HEK293 (cell line): ENCODE measurements around the gene ZNF385C.

Source experiments
- CTCF ChIA-PET: fragments of 350-600 bp; formaldehyde crosslinking; extraction: SDS; loops from one replicate; lab custom pipeline; 2021; ENCODE audit warnings: antibody characterized with exemption; lab: Yijun Ruan, JAX
- POLR2A ChIA-PET: fragments of 300-600 bp; formaldehyde crosslinking; extraction: SDS; loops from one replicate; lab custom pipeline; 2020; ENCODE audit warnings: antibody characterized with exemption, inconsistent platforms; lab: Yijun Ruan, JAX
- H3K27ac ChIP-seq: fragments of 200-500 bp; sonication (Bioruptor generic); 2 replicates; pipeline ENCODE4 v1.5.1; 2014; ENCODE audit warnings: low read depth, low read length, control low read depth, inconsistent platforms; ENCODE audit errors: extremely low read depth
- H3K36me3 ChIP-seq, 2 experiments: fragments of 200-500 bp in 1 of 2; sonication (Bioruptor generic) in 1 of 2; 1 replicate in 1 of 2; 2 replicates in 1 of 2; pipeline ENCODE4 v1.5.1; 2014 to 2017; ENCODE audit warnings: inconsistent platforms in 2 of 2, low read length in 2 of 2; ENCODE audit not compliant: control insufficient read depth in 2 of 2, insufficient read depth in 1 of 2
- H3K4me1 ChIP-seq: fragments of 200-500 bp; sonication (Bioruptor generic); 2 replicates; pipeline ENCODE4 v1.5.1; 2014; ENCODE audit warnings: mild to moderate bottlenecking, low read length, inconsistent platforms; ENCODE audit not compliant: control insufficient read depth, insufficient read depth
- H3K4me3 ChIP-seq: 2 replicates; pipeline ENCODE4 v1.5.1; 2011; ENCODE audit warnings: low read depth, mild to moderate bottlenecking, control low read depth, low read length, moderate library complexity
- H3K9me3 ChIP-seq: fragments of 200-500 bp; sonication (Bioruptor generic); 2 replicates; pipeline ENCODE4 v1.5.1; 2014; ENCODE audit warnings: low read depth, low read length, inconsistent platforms; ENCODE audit not compliant: control insufficient read depth, insufficient read depth
- GLIS1 ChIP-seq: fragments of 450-650 bp; formaldehyde crosslinking; IDR thresholded peaks from 2 replicates; pipeline ENCODE4 v1.5.1; 2016; ENCODE audit warnings: missing biosample characterization, missing genetic modification characterization
- GLIS2 ChIP-seq: fragments of 450-650 bp; formaldehyde crosslinking; IDR thresholded peaks from 2 replicates; pipeline ENCODE4 v1.5.1; 2016; ENCODE audit warnings: missing biosample characterization, missing genetic modification characterization
- HOXC10 ChIP-seq: sonication (generic); formaldehyde crosslinking; IDR thresholded peaks from 2 replicates; pipeline ENCODE4 v1.8.1; 2023; ENCODE audit warnings: mild to moderate bottlenecking, missing genetic modification reagents
- YY1 ChIP-seq: fragments of 450-650 bp; formaldehyde crosslinking; IDR thresholded peaks from 2 replicates; pipeline ENCODE4 v1.5.1; 2018; ENCODE audit warnings: missing biosample characterization, missing genetic modification characterization
- ZBTB20 ChIP-seq: fragments of 450-650 bp; formaldehyde crosslinking; IDR thresholded peaks from 2 replicates; pipeline ENCODE4 v1.5.1; 2016; ENCODE audit warnings: missing biosample characterization, missing genetic modification characterization
- ZNF121 ChIP-seq: fragments of 450-650 bp; formaldehyde crosslinking; IDR thresholded peaks from 2 replicates; pipeline ENCODE4 v1.5.1; 2016; ENCODE audit warnings: missing biosample characterization, missing genetic modification characterization
- ZNF335 ChIP-seq: fragments of 450-650 bp; formaldehyde crosslinking; conservative IDR thresholded peaks from 2 replicates; pipeline ENCODE4 v1.5.1; 2016; ENCODE audit warnings: missing biosample characterization, missing genetic modification characterization
- ZNF660 ChIP-seq: fragments of 450-650 bp; IDR thresholded peaks from 2 replicates; pipeline ENCODE4 v1.5.1; 2018; ENCODE audit warnings: missing biosample characterization, mild to moderate bottlenecking, missing genetic modification characterization
- TF ChIP-seq, protein P1 (sequence below): fragments of 450-650 bp; formaldehyde crosslinking; IDR thresholded peaks from 2 replicates; pipeline ENCODE4 v1.5.1; 2016; ENCODE audit warnings: missing biosample characterization, missing genetic modification characterization, borderline replicate concordance
- TF ChIP-seq, protein P2 (sequence below): fragments of 450-650 bp; formaldehyde crosslinking; IDR thresholded peaks from 2 replicates; pipeline ENCODE4 v1.5.1; 2017; ENCODE audit warnings: missing biosample characterization, missing genetic modification characterization
- TF ChIP-seq, protein P3 (sequence below): fragments of 450-650 bp; formaldehyde crosslinking; IDR thresholded peaks from 2 replicates; pipeline ENCODE4 v1.5.1; 2016; ENCODE audit warnings: missing biosample characterization, missing genetic modification characterization
- TF ChIP-seq, protein P4 (sequence below): fragments of 450-650 bp; formaldehyde crosslinking; IDR thresholded peaks from 2 replicates; pipeline ENCODE4 v1.5.1; 2016; ENCODE audit warnings: missing biosample characterization, missing genetic modification characterization
- TF ChIP-seq, protein P5 (sequence below): fragments of 450-650 bp; formaldehyde crosslinking; IDR thresholded peaks from 2 replicates; pipeline ENCODE4 v1.5.1; 2016; ENCODE audit warnings: missing biosample characterization, missing genetic modification characterization
- TF ChIP-seq, protein P6 (sequence below): fragments of 450-650 bp; formaldehyde crosslinking; IDR thresholded peaks from 2 replicates; pipeline ENCODE4 v1.5.1; 2016; ENCODE audit warnings: missing biosample characterization, missing genetic modification characterization, borderline replicate concordance

ZNF385C gene

DNA sequence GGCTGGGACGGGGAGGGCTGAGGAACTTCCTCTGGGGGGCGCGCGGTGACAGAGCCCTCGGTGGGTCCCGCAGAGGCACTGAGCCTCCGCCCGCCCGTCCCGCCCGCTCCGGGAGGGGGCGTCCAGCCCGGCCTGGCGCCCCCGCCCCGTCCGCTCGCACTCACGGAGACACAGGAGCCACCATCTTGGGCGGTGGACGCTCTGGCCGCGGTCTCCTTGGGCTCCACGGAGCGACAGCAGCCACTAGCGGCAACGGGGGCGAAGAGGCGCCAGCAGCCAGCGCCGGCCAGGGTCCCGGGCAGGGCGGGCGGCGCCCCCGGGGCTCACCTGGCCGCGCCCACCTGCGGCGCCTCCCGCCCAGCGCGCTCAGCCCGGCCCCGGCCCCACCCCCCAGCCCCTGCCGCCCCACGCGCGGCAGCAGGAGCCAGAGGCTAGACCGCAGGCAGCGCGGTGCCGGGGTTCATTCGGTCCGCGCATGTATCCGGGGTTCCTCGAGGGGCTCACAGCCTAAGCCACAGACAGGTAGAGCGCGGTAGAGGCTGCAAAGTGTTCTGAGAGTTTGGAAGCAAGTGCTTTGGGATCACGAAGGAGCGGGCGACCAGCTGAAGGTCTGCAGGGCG lies 47.8 kb downstream of the ZNF385C start, which contains the start of gene C17orf113 (continued):
- TF ChIP-seq, protein P1, sequence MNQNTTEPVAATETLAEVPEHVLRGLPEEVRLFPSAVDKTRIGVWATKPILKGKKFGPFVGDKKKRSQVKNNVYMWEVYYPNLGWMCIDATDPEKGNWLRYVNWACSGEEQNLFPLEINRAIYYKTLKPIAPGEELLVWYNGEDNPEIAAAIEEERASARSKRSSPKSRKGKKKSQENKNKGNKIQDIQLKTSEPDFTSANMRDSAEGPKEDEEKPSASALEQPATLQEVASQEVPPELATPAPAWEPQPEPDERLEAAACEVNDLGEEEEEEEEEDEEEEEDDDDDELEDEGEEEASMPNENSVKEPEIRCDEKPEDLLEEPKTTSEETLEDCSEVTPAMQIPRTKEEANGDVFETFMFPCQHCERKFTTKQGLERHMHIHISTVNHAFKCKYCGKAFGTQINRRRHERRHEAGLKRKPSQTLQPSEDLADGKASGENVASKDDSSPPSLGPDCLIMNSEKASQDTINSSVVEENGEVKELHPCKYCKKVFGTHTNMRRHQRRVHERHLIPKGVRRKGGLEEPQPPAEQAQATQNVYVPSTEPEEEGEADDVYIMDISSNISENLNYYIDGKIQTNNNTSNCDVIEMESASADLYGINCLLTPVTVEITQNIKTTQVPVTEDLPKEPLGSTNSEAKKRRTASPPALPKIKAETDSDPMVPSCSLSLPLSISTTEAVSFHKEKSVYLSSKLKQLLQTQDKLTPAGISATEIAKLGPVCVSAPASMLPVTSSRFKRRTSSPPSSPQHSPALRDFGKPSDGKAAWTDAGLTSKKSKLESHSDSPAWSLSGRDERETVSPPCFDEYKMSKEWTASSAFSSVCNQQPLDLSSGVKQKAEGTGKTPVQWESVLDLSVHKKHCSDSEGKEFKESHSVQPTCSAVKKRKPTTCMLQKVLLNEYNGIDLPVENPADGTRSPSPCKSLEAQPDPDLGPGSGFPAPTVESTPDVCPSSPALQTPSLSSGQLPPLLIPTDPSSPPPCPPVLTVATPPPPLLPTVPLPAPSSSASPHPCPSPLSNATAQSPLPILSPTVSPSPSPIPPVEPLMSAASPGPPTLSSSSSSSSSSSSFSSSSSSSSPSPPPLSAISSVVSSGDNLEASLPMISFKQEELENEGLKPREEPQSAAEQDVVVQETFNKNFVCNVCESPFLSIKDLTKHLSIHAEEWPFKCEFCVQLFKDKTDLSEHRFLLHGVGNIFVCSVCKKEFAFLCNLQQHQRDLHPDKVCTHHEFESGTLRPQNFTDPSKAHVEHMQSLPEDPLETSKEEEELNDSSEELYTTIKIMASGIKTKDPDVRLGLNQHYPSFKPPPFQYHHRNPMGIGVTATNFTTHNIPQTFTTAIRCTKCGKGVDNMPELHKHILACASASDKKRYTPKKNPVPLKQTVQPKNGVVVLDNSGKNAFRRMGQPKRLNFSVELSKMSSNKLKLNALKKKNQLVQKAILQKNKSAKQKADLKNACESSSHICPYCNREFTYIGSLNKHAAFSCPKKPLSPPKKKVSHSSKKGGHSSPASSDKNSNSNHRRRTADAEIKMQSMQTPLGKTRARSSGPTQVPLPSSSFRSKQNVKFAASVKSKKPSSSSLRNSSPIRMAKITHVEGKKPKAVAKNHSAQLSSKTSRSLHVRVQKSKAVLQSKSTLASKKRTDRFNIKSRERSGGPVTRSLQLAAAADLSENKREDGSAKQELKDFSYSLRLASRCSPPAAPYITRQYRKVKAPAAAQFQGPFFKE, result no peak
- TF ChIP-seq, protein P2, sequence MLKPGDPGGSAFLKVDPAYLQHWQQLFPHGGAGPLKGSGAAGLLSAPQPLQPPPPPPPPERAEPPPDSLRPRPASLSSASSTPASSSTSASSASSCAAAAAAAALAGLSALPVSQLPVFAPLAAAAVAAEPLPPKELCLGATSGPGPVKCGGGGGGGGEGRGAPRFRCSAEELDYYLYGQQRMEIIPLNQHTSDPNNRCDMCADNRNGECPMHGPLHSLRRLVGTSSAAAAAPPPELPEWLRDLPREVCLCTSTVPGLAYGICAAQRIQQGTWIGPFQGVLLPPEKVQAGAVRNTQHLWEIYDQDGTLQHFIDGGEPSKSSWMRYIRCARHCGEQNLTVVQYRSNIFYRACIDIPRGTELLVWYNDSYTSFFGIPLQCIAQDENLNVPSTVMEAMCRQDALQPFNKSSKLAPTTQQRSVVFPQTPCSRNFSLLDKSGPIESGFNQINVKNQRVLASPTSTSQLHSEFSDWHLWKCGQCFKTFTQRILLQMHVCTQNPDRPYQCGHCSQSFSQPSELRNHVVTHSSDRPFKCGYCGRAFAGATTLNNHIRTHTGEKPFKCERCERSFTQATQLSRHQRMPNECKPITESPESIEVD (tag by site-specific recombination), result no peak
- peak; percentile 88; the same call in 1 of the 2 replicates for TF ChIP-seq ZNF660
- TF ChIP-seq, protein P3, sequence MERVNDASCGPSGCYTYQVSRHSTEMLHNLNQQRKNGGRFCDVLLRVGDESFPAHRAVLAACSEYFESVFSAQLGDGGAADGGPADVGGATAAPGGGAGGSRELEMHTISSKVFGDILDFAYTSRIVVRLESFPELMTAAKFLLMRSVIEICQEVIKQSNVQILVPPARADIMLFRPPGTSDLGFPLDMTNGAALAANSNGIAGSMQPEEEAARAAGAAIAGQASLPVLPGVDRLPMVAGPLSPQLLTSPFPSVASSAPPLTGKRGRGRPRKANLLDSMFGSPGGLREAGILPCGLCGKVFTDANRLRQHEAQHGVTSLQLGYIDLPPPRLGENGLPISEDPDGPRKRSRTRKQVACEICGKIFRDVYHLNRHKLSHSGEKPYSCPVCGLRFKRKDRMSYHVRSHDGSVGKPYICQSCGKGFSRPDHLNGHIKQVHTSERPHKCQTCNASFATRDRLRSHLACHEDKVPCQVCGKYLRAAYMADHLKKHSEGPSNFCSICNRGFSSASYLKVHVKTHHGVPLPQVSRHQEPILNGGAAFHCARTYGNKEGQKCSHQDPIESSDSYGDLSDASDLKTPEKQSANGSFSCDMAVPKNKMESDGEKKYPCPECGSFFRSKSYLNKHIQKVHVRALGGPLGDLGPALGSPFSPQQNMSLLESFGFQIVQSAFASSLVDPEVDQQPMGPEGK, result peak; percentile 81

DNA sequence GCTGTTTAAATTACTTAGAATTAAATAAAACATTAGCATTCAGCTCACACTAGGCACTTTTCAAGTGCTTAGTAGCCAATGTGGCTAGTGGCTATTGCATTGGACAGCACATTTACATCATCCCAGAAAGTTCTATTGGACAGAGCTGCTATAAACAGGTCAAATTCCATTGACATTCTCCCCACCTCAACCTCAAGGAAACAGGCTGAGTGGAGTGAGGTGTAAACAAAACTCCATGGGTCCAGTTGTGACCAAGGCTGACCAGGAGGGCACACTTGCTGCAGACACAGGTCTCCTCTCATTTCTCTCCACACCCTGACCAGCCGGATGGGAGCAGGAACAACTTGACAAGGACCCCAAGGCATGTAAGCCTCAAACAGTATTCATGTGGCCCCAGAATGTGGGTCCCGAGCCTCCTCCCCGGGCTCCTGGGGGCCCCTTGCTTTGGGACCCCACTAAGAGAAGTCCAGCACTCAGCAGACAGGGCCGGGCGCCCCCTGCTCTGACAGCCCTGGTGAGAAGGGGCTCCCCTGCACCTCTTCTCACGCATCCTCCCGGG lies 48.4 kb downstream of the ZNF385C start:
- POLR2A ChIA-PET, result no interaction called here
- Histone ChIP-seq H3K9me3 (no peaks in the 10 kb centered on the region), H3K36me3 (no peaks in the 10 kb centered on the region), H3K27ac (peak overlapping the region; percentile 38; the same call in 1 of the 2 replicates), H3K4me1 (no peaks in the 10 kb centered on the region; the same call in 1 of the 2 replicates), H3K4me3 (peak overlapping the region; percentile 50)
- TF ChIP-seq GLIS2 (tag by site-specific recombination), result peak; percentile 80
- TF ChIP-seq ZNF335 (tag by site-specific recombination), result peak; percentile 65
- TF ChIP-seq ZBTB20 (tag by site-specific recombination), result peak; percentile 57
- TF ChIP-seq HOXC10, result no peak
- peak; percentile 42 for TF ChIP-seq GLIS1
- no peak for TF ChIP-seq YY1
- CTCF ChIA-PET, result interaction anchor here (0.6 to 1.7 kb wide), 10 partner anchors 12 to 369 kb away, joined by 3 to 10 read pairs (median 4); no protein-coding TSS in a partner anchor

DNA sequence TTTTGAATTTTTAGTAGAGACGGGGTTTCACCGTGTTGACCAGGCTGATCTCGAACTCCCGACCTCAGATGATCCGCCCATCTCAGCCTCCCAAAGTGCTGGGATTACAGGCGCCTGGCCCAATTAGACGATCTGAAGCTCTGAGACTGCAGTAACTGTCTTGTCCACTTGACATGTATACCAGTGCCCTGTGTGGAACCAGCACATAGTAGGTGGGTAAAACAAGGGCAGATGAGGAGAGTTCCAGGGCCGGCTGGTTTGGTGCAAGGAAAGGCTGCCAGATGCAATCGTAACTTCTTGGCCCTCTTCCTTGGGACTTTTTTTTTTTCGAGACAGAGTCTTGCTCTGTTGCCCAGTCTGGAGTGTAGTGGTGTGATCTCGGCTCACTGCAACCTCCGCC lies 50.9 kb downstream of the ZNF385C start:
- H3K27ac ChIP-seq, result no peak overlapping the region
- POLR2A ChIA-PET, result no interaction called here
- no peaks in the 10 kb centered on the region for H3K36me3 ChIP-seq
- no peaks in the 10 kb centered on the region; the same call in 1 of the 2 replicates for H3K4me1 ChIP-seq
- no peak overlapping the region for H3K4me3 ChIP-seq
- no peaks in the 10 kb centered on the region for H3K9me3 ChIP-seq
- CTCF ChIA-PET, result interaction anchor here (0.7 to 2.9 kb wide), 3 partner anchors 9 to 85 kb away, joined by 3 to 17 read pairs (median 6); no protein-coding TSS in a partner anchor
- TF ChIP-seq, protein P4, sequence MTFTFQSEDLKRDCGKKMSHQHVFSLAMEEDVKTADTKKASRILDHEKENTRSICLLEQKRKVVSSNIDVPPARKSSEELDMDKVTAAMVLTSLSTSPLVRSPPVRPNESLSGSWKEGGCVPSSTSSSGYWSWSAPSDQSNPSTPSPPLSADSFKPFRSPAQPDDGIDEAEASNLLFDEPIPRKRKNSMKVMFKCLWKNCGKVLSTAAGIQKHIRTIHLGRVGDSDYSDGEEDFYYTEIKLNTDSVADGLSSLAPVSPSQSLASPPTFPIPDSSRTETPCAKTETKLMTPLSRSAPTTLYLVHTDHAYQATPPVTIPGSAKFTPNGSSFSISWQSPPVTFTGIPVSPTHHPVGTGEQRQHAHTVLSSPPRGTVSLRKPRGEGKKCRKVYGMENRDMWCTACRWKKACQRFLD (tag by site-specific recombination), result no peak
- TF ChIP-seq, protein P5, sequence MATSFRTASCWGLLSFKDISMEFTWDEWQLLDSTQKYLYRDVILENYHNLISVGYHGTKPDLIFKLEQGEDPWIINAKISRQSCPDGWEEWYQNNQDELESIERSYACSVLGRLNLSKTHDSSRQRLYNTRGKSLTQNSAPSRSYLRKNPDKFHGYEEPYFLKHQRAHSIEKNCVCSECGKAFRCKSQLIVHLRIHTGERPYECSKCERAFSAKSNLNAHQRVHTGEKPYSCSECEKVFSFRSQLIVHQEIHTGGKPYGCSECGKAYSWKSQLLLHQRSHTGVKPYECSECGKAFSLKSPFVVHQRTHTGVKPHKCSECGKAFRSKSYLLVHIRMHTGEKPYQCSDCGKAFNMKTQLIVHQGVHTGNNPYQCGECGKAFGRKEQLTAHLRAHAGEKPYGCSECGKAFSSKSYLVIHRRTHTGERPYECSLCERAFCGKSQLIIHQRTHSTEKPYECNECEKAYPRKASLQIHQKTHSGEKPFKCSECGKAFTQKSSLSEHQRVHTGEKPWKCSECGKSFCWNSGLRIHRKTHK (tag by site-specific recombination), result no peak
- TF ChIP-seq ZNF121 (tag by site-specific recombination), result 0 out of 2 replicates have a peak, but pooled peaks have one; percentile 43
- TF ChIP-seq, protein P6, sequence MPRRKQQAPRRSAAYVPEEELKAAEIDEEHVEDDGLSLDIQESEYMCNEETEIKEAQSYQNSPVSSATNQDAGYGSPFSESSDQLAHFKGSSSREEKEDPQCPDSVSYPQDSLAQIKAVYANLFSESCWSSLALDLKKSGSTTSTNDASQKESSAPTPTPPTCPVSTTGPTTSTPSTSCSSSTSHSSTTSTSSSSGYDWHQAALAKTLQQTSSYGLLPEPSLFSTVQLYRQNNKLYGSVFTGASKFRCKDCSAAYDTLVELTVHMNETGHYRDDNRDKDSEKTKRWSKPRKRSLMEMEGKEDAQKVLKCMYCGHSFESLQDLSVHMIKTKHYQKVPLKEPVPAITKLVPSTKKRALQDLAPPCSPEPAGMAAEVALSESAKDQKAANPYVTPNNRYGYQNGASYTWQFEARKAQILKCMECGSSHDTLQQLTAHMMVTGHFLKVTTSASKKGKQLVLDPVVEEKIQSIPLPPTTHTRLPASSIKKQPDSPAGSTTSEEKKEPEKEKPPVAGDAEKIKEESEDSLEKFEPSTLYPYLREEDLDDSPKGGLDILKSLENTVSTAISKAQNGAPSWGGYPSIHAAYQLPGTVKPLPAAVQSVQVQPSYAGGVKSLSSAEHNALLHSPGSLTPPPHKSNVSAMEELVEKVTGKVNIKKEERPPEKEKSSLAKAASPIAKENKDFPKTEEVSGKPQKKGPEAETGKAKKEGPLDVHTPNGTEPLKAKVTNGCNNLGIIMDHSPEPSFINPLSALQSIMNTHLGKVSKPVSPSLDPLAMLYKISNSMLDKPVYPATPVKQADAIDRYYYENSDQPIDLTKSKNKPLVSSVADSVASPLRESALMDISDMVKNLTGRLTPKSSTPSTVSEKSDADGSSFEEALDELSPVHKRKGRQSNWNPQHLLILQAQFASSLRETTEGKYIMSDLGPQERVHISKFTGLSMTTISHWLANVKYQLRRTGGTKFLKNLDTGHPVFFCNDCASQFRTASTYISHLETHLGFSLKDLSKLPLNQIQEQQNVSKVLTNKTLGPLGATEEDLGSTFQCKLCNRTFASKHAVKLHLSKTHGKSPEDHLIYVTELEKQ (tag by site-specific recombination), result no peak
